ENCODE results near the gene TIMM17B.

TIMM17B gene

DNA sequence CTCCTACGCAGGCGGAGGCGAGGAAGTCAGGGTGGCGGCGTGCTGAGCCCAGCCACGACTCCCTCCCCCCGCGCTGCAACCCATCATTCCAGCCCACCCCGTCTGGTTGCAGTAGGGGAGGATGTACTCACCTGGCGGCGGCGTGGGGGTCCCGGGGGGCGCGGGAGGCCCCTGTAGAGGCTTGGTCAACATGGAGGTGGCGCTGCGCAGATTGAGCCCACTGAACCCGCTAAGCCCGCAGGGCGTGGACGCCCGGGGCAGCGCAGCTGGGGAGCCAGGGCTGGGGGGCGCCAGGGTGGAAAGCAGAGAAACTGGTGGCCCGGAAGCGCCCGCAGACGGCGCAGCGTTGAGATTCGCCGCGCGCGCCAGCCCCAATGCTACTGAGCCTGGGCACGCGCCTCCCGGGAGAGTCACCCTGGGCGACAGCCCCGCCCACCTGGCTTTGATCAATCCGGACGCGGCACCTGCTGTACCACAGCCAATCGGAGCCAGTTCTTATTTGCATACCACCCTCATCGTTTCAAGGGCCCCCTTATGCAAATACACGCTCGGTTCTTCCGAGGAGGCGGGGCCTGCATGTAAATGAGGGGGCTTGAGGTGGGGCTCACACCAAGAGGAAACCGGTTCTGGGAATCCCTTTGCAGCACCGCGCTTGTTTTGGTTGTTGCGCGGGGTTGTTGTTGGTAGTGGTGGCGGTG, 21.2 kb upstream of the TIMM17B start, which contains the start of gene PIM2:
Gene PIM2, minus strand, starts transcription at position 382 of the 698 bp plus-strand sequence. Its CDS starts 190 bp downstream, at position 192.
- DNase-seq = peak; percentile 98

DNA sequence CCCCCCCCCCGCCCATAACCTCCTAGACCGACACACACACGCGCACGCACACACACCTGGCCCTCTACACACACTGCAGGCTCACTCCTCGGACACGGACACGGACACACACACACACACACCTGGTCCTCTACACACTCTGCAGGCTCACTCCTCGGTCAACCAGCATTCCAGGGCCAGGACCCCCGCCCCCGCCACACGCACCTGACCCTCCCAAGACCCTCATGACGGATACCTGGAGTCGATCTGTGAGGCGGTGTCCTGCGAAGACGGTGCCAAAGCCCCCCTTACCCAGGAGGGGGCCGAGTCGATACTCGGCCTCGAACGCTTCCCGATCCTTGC, 20.7 kb upstream of the TIMM17B start:
- no peak for DNase-seq

DNA sequence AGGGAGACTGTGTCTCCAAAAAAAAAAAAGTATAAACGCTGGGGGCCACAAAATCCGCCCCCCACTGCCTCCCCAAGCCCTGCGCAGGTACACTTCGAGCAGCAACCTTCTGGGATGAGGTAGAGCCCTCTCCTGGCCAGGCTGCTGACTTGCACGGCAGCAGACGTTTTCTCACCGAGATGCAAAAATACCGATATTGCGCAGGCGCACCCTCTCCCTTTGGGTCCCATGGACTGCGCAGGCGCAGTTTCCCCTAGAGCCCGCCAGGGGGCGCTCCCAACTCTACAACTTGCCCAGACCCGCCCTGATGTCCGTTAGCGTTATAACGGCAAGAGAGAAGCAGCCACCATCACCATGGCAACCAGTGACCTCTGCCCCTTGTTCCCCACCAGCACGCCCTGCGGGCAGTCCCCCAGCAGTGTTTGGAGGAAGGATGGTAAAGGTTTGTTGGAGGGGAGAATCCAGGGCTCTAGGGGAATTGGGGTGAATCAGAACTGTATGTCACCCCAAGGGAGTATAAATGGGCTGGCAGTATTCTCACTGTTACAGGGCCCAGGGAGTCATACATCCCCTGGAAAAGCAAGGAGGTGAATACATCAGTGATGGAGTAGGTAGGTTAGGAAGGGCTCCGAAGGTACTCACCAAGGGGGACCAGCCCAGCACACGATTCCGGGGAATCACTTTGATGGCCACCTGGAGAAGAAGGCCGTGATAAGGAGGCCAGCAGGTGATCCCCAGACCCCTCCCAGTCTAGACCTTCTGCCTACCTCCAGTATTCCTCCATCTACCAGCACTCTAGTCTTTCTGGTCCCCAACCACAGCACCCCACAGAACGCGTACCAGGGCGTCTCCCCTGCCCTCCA, 19.8 kb upstream of the TIMM17B start:
- peak; percentile 97 for DNase-seq

DNA sequence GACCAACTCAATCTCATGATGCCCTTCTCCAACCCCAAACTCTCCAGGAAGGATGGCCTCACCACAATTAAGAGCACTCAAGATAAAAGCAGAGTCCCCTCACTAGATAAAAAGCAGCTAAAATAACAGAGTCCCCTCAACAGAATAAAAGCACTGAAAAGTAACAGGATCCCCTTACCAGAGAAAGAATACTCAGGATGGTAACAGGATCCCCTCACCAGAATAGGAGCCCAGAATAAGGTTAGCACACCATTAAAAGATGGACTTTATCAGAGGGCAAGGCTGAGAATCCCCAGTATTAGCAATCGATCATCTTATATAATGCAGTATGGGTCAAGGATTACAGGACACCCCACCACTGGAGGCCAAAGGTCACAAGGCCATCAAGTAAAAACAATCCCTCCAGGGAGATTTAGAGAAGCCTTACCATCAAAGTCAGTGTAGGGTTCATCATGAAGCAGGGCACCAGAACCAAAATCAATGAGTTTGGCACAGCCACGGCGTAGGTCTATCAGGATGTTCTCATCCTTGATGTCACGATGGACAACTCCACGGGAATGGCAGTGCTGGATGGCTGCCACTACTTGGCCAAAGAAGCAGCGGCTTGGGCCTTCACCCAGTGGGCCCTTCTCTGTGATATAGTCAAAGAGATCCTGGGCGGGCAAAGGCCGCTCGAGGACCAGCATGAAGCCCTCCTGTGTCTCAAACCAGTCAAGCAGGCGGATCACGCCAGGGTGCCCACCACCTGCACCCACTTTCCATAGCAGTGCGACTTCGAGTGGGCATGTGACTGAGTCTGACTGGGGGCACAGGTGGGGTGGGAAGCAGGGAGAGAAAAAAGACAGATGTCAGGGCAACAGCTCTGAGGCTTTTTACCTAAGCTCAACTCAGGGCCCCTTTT, 17.3 kb upstream of the TIMM17B start:
- DNase-seq = no peak

DNA sequence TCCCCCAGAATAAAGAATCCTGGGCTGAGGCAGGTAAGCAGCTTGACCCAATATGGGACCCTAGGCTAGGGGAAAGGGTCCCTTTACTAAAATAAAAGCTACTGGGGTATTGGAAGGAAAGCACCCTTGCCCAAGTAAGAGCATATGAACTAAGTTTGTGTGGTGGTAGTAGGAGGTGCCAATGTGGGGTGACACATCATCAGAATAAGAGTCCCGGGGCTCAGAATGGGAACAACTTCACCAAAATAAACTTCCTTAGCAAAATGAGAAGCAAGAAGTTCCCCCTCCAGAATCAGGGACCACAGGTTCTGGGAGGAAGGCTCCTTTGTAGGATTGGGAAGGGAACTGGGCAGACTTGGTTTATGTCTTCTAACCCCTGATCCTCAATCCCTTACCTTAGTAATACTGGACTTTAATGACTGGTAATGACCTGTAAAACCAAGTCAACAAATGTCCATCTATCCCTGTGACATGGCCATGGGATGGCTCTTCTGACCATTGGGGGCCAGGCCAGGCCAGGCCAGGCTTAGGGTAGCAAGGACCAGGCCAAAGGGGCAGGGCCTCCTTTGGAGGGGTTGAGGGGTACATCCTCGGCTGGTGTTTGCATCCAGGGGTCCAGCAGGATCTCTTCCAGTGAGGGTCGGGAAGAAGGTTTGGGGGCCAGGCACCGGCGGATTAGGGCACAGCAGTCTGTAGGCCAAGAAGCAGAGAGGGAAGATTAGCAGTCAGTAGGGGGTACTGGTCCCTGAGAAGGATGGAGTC, 16.2 kb upstream of the TIMM17B start:
- DNase-seq = no peak

DNA sequence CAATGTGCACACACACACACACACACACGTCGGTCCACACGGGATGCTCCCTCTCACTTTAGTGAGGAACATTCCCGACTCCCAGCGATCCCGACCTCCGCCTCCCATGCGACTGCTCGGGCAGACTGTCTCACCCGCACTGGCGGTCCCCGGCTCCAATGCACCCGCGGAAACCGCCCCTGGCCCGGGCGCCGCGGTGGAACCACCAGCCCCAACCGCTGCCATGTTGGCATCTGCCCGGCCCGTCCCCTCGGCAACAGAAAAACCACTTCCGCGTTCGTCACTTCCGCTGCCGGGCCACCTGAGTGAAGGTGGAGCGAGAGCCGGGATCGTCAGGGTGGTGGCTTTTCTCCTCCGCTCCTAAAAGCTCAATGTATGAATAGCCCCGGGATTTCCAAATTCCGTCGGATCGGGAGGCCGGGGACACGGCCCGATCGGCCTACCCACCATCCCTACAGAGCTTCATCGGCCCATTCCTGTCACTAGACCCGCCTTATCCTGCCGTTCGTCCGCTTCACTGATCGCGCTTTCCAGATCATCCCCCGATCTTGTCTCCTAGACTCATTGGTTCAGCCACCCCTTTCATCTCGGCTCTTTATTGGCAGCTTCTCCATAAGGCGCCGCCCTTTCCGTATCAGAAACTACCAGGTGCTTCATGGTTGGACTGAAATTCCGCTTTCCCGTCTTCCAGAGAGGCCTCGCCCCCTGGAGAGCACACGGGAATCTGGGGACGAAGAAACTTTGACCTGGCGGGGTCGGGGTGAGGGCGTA, 14.0 kb upstream of the TIMM17B start, which contains the start of gene SLC35A2:
Gene SLC35A2, minus strand, starts transcription at position 235 of the 771 bp plus-strand sequence. Its CDS starts 10 bp downstream, at position 225.
- peak; percentile 97 for DNase-seq

DNA sequence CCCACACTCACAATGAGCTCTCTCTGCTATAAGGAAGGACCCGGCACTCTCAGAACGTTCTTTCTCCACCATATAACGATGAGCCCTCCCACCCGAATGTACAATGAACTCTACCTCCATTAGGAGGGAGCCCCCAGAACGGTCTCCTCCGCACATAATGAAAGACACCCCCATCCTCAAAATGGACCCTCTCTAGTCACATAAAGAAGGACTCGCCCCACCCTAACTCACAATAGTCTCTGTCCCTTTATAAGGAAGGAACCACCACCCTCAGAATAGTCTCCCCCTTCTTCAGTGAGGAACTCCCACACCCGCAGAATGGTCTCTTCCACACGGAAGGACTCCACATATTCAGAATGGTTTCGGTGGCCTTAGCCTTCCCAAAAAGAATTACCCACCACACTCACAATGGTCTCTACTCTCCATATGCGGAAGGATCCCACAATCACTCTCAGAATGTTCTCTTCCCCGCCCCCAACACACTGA, 13.4 kb upstream of the TIMM17B start:
- no peak for DNase-seq

DNA sequence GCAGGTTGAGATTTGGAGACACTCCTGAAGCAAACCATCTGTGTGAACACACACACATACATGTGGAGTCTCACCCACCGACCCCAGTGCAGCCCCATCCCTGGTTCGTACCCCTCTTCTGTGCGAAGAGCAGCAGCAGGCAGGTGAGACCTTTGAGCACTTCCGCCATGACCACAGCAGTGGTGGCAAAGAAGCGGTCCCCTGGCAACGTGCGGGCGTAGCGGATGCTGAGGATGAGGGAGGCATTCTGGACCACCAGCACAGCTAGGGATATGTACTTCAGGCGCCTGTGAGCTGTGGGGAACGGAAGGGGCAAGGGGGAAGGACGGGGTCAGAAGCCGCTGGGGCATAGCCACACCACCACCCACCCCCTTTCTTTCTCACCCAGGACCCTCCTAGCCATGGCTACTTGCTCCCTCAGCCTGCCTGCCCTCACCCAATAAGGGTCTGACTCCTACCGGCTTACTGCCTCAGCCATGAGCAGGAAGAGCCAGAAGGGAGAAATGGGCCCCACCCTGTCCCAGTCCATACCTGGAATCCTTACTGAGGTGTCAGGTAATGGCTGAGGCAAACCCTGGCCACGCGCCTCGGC, 12.2 kb upstream of the TIMM17B start:
- DNase-seq = no peak

DNA sequence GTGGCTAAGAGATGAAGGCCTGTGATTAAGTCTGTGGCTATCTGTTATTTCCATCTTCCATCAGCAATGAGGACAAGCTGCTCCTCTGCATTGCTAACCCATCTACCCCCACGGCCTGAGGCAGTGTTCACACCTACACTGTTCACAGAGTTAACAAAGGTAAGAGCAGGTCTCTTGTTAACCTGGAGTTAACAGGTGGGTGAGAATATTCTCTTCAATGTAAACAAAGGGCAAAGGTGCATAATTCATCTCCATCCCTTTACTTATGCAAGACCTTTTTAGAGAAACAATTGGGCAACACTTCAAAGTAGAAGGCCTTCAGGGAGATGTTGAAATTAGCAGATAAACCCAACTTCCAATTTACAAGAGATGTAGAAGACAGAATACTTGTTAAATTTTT, 11.0 kb upstream of the TIMM17B start:
- no peak for DNase-seq

DNA sequence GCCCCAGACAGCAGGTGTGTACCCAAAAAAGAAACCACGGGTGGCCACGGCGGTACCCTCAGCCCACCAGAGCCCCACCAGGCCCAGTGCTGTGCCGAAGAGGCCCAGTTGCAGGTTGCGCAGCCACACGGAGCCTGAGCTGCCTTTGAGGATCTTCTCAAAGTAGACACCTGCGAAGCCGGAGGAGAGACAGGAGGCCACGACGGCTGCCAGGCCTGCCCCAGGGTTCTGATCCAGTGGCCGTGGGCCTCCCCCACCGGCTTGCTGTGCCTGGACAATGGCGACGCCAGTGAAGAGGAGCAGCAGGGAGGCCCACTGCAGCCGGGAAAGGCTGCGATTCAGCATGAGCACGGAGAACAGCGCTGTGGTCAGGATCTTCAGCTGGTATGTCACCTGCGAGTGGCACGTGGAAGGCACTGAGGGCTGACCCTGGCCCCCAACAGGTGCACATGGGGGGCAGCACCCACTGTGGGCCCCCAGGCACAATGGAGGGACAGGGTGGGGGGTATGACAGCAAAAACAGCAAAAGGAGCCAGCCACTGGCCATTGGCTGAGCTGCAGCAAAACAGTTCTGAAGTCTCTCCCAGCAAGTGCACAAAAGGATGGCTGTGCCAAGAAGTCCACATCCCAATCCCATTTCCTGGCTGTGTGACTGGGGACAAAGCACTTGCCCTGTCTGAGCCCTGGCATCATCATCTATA, 7.7 kb upstream of the TIMM17B start:
- no peak for DNase-seq

DNA sequence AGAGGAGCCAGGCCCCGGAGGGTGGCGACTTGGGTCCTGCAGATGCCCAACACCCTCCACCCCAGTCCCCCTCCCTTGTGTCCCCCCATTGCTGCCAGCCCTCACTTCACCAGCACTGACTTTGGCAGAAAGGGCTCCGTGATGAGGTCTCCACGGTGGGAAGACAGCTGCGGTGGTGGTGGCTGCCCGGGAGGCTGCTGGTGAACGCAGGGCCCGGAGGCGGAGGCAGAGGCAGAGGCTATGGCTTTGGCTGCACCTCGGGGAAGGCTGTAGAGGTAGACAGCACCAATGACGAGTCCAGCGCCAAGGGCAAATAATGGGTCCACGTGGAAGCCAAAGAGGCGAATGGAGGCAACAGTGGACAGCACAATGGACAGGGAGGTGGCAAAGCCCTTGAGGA, 7.1 kb upstream of the TIMM17B start:
- DNase-seq = no peak

DNA sequence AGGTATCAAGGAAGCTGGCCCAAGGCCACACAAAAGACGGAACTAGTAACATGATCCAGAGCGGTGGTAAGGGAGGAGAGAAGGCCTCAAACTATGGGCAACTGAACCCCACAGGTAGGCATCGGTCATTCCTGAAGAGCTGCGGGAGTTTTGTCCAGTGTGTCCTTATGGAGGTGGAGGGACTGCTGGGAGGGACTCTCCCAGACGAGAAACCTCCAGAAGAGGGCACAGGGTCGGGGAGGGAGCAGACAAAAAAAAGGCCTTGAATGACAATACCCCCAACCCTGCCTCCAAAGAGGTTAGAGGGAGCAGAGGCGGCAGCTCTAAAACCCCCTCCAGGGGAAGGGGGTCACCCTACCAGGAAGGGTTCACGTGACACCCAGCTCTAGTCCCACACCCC, 6.6 kb upstream of the TIMM17B start:
- no peak for DNase-seq

DNA sequence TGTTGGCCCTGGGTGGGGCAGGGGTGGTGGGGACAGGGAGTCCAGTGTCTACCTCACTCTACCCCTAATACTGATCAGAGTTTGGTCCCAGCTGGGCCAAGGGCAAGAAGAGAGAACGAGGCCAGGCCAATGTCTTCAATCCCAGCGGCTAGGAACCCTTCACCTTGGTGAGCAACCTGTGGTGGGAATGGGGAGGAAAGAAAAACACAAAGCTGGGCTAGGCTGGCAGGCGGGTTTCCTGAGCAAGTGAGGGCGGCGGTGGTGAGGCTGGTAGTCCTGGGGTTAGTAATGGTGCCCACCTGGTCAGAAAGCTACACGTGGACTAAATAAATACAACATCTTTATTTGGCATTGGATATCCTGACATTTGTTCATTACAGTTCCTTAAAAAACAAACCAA, 5.7 kb upstream of the TIMM17B start:
- DNase-seq = no peak

DNA sequence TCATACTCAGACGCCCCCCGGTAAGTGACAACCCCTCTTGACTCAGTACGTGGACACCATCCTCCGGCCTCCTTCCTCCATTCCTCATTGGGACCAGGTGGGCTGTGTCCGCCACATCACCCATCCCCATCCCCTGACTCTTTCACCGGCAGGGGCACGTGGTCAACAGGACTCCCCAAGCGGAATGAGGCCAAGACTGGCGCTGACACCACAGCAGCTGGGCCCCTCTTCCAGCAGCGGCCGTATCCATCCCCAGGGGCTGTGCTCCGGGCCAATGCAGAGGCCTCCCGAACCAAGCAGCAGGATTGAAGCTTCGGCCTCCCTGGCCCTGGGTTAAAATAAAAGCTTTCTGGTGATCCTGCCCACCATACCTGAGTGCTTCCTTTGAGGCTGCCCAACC, 5.2 kb upstream of the TIMM17B start:
- no peak for DNase-seq

DNA sequence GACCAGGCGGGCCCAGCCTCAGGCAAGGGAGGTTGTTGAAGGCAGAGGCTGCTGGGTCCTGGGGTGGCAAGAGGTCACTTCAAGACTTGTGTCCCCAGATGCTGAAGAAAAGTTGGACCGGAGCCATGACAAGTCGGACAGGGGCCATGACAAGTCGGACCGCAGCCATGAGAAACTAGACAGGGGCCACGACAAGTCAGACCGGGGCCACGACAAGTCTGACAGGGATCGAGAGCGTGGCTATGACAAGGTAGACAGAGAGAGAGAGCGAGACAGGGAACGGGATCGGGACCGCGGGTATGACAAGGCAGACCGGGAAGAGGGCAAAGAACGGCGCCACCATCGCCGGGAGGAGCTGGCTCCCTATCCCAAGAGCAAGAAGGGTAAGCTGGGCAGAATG, 4.6 kb upstream of the TIMM17B start:
- no peak for DNase-seq

DNA sequence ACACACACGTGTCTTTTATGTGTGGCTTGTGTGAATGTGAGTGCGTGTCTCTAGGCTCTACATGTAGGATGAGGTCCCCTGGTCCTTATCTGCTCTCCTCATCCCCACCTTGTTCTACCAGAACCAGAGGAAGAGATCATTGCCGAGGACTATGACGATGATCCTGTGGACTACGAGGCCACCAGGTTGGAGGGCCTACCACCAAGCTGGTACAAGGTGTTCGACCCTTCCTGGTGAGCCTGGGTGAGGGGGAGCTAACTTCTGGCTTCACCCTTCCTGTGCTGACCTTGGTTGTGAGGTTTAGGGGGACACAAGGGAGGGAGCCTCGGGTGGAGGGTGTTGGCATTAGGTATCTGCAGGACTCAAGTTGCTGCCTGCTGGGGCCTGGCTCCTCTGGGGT, 3.5 kb upstream of the TIMM17B start:
- DNase-seq = no peak

DNA sequence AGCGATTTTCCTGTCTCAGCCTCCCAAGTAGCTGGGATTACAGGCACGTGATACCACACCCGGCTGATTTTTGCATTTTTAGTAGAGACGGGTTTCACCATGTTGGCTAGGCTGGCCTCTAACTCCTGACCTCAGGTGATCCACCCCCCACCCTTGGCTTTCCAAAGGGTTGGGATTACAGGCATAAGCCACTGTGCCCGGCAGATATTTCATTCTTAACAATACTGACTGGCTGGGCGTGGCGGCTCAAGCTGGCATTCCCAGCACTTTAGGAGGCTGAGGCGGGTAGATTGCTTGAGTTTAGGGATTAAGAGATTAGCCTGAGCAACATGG, 1.5 kb upstream of the TIMM17B start:
- DNase-seq = no peak

DNA sequence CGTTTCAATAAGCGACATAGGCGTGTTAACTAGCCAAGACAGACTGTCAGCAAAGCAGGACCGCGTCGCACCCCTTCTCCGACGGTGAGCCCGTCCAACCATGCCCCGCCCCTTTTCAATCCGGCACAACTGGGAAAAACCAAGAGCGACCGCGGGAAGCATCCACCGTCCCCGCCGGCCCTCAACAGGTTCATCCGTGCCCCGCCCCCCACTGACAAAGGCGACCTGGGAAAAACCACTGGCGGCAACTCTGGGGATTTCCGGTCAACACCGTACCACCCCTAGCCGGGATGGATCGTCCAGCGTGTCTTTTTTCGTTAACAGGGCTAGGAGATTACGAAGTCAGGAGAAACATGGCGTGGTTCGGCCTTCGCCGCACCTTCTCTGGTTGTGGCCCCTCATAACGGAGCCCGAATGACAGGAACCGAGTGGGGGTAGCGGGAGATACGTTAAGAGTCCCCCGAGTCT, 377 bp downstream of the TIMM17B start:
- DNase-seq = peak; percentile 90

DNA sequence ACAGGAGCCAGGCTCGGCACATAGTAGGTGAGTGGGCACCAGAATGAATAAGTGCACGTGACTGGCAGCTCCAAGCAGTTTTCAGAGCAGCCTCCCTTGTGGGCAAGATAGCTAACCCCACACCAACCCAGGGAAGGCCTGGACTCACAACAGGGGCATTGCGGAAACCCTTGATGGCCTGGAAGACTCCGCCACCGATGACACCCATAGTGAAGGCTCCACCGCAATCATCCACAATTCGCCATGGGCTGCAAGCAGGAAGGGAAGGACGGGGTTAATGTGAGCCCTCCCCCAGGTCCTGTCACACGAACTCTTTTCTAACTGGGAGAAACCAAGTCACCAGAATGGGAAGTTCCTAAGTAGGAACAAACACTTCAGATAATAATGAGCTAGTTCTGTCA, 957 bp downstream of the TIMM17B start:
- DNase-seq = no peak

DNA sequence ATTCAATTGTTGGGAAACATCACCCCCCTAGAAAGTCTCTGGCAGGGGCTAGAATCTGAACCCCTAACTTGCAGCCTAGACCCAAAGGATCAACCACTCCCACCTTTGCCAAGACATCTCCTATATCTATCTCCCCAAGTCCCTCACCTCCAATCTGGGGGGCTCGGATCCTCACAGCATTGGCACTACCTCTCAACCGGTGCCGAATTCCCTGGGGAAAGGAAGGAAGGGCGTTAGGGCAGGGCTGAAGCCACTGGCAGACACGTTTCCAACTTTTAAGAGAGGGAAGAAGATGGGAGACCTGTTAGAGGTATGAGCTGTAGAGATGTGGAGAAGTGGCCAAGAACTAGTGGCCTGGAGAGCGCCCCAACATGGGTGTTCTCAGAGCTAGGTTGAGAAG, 2.7 kb downstream of the TIMM17B start:
- DNase-seq = no peak

Data from NCI-H2227 treated with DMSO at 0.1 percent for 48 hours (cell line).